ENCODE results near the gene CRTC1.
"Not testable (repeated sequence)": the region's sequence is repeated elsewhere in the genome, so short reads cannot be mapped to it uniquely, and the experiment has no call there.

Gene CRTC1

DNA sequence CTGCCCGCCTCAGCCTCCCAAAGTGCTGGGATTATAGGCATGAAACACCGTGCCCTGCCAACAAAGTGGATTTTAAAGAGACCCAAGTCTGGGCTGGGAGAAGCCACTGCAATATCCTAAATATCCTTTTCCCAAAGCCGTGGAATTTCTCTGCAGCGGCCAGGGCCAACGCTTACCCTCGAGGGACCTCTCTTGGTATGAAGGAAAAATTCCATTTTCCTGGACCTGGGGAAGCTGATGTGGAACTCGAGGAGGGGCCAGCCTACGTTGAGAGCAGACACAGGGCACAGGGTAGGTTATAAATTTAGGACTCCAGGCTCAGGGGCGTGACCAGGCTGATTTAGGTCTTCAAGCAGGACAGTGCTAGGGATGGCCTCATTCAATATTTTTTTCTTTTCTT, 130.6 kb downstream of the CRTC1 start:
- Histone ChIP-seq H2AFZ (ENCODE audit: low read length) (no peak overlapping the region), H3K4me2 (ENCODE audit: insufficient read depth, low read length, poor library complexity, severe bottlenecking) (no peak overlapping the region), H3K4ac (ENCODE audit: low read length) (no peak overlapping the region), H3K36me3 (replicated peaks in 1 of 2; ENCODE audit: control insufficient read depth in 2 of 2, insufficient read depth in 2 of 2, low read length in 2 of 2) (no peaks in the 10 kb centered on the region), H3K23ac (ENCODE audit: low read depth, low read length, poor library complexity) (no peak overlapping the region), H4K91ac (ENCODE audit: low read depth, low read length, poor library complexity) (no peak overlapping the region), H3K79me1 (ENCODE audit: low read depth, low read length) (no peaks in the 10 kb centered on the region), H3K27ac (replicated peaks; ENCODE audit: low read length) (no peak overlapping the region), H4K8ac (ENCODE audit: low read depth, low read length) (no peak overlapping the region), H3K4me3 (ENCODE audit: low read length in 2 of 2) (no peak overlapping the region), H3K18ac (ENCODE audit: low read length) (no peak overlapping the region), H3K27me3 (ENCODE audit: control insufficient read depth in 3 of 3, insufficient read depth in 3 of 3, low read depth in 1 of 3, low read length in 3 of 3) (peaks cover 0 to 29% (median 0%) of the 10 kb centered on the region in 3 experiments), H2BK120ac (ENCODE audit: low read depth, low read length) (no peak overlapping the region), H2BK12ac (ENCODE audit: low read length) (no peak overlapping the region), H3K9ac (ENCODE audit: low read depth, low read length, poor library complexity) (no peak overlapping the region), H3K14ac (ENCODE audit: low read length) (no peak overlapping the region), H3K9me3 (replicated peaks in 1 of 2; ENCODE audit: control insufficient read depth in 2 of 2, insufficient read depth in 1 of 2, low read depth in 1 of 2, low read length in 2 of 2) (no peaks in the 10 kb centered on the region), H2BK15ac (ENCODE audit: low read length) (no peak overlapping the region), H2BK5ac (ENCODE audit: low read length) (no peak overlapping the region), H2AK5ac (ENCODE audit: low read depth, low read length) (no peak overlapping the region), H3K4me1 (ENCODE audit: control insufficient read depth in 2 of 2, insufficient read depth in 1 of 2, low read depth in 1 of 2, low read length in 2 of 2) (no peaks in the 10 kb centered on the region)
- no peak for DNase-seq (ENCODE audit: low spot score)
- no CpG with 5 or more reads among the region's 9 CpGs for WGBS, 2 donors (ENCODE audit: extremely low coverage in 2 of 2, insufficient read length in 2 of 2, insufficient replicate concordance in 1 of 2)

DNA sequence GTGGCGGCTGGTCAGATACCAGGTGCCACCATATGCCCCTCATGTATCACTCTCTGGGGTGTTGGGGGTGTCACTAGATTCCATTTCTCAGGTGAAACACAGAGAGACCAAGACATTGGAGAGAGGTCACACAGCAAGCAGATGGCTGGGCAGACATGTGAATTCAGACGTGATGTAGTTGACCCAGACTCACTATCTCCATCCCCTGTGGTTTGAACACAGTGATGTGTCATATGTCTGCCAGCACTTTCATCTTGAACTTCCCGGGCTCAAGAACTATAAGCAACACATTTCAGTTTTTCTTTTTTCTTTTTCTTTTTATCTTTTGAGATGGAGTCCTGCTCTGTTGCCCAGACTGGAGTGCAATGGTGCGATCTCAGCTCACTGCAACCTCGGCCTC, 132.2 kb downstream of the CRTC1 start:
- DNase-seq (ENCODE audit: low spot score) = no peak
- no peak overlapping the region for H2AFZ ChIP-seq (ENCODE audit: low read length)
- no peak overlapping the region for H2BK5ac ChIP-seq (ENCODE audit: low read length)
- no peak overlapping the region for H3K9ac ChIP-seq (ENCODE audit: low read depth, low read length, poor library complexity)
- H3K9me3 ChIP-seq (replicated peaks in 1 of 2; ENCODE audit: control insufficient read depth in 2 of 2, insufficient read depth in 1 of 2, low read depth in 1 of 2, low read length in 2 of 2) = no peaks in the 10 kb centered on the region
- no peaks in the 10 kb centered on the region for H3K79me1 ChIP-seq (ENCODE audit: low read depth, low read length)
- no peak overlapping the region for H2BK12ac ChIP-seq (ENCODE audit: low read length)
- H3K18ac ChIP-seq (ENCODE audit: low read length) = no peak overlapping the region
- no peak overlapping the region for H2BK120ac ChIP-seq (ENCODE audit: low read depth, low read length)
- H4K8ac ChIP-seq (ENCODE audit: low read depth, low read length) = no peak overlapping the region
- no peak overlapping the region for H3K4ac ChIP-seq (ENCODE audit: low read length)
- no peak overlapping the region for H4K91ac ChIP-seq (ENCODE audit: low read depth, low read length, poor library complexity)
- WGBS, 2 donors (ENCODE audit: extremely low coverage in 2 of 2, insufficient read length in 2 of 2, insufficient replicate concordance in 1 of 2) = no CpG with 5 or more reads among the region's 5 CpGs
- no peak overlapping the region for H2BK15ac ChIP-seq (ENCODE audit: low read length)
- H3K27me3 ChIP-seq (ENCODE audit: control insufficient read depth in 3 of 3, insufficient read depth in 3 of 3, low read depth in 1 of 3, low read length in 3 of 3) = peaks cover 0 to 24% (median 0%) of the 10 kb centered on the region in 3 experiments
- no peak overlapping the region for H3K4me3 ChIP-seq (ENCODE audit: low read length in 2 of 2)
- no peak overlapping the region for H3K4me2 ChIP-seq (ENCODE audit: insufficient read depth, low read length, poor library complexity, severe bottlenecking)
- no peaks in the 10 kb centered on the region for H3K4me1 ChIP-seq (ENCODE audit: control insufficient read depth in 2 of 2, insufficient read depth in 1 of 2, low read depth in 1 of 2, low read length in 2 of 2)
- no peak overlapping the region for H3K14ac ChIP-seq (ENCODE audit: low read length)
- no peak overlapping the region for H3K27ac ChIP-seq (replicated peaks; ENCODE audit: low read length)
- H2AK5ac ChIP-seq (ENCODE audit: low read depth, low read length) = no peak overlapping the region
- H3K36me3 ChIP-seq (replicated peaks in 1 of 2; ENCODE audit: control insufficient read depth in 2 of 2, insufficient read depth in 2 of 2, low read length in 2 of 2) = no peaks in the 10 kb centered on the region
- H3K23ac ChIP-seq (ENCODE audit: low read depth, low read length, poor library complexity) = no peak overlapping the region

- H2BK15ac ChIP-seq (ENCODE audit: low read length); H3K4me3 ChIP-seq (ENCODE audit: low read length in 2 of 2); H4K91ac ChIP-seq (ENCODE audit: low read depth, low read length, poor library complexity); H2AFZ ChIP-seq (ENCODE audit: low read length); H2BK12ac ChIP-seq (ENCODE audit: low read length); H2AK5ac ChIP-seq (ENCODE audit: low read depth, low read length); H3K4me2 ChIP-seq (ENCODE audit: insufficient read depth, low read length, poor library complexity, severe bottlenecking); H3K9ac ChIP-seq (ENCODE audit: low read depth, low read length, poor library complexity); H3K79me1 ChIP-seq (ENCODE audit: low read depth, low read length); H4K8ac ChIP-seq (ENCODE audit: low read depth, low read length); H3K4me1 ChIP-seq (ENCODE audit: control insufficient read depth in 2 of 2, insufficient read depth in 1 of 2, low read depth in 1 of 2, low read length in 2 of 2); H3K14ac ChIP-seq (ENCODE audit: low read length); H3K27ac ChIP-seq (replicated peaks; ENCODE audit: low read length); H3K4ac ChIP-seq (ENCODE audit: low read length); H3K18ac ChIP-seq (ENCODE audit: low read length); H3K23ac ChIP-seq (ENCODE audit: low read depth, low read length, poor library complexity); H3K36me3 ChIP-seq (replicated peaks in 1 of 2; ENCODE audit: control insufficient read depth in 2 of 2, insufficient read depth in 2 of 2, low read length in 2 of 2); H3K9me3 ChIP-seq (replicated peaks in 1 of 2; ENCODE audit: control insufficient read depth in 2 of 2, insufficient read depth in 1 of 2, low read depth in 1 of 2, low read length in 2 of 2); DNase-seq (ENCODE audit: low spot score); H2BK5ac ChIP-seq (ENCODE audit: low read length); H2BK120ac ChIP-seq (ENCODE audit: low read depth, low read length): not testable (repeated sequence)
- peaks cover 0 to 24% (median 0%) of the 10 kb centered on the region in 3 experiments for H3K27me3 ChIP-seq (ENCODE audit: control insufficient read depth in 3 of 3, insufficient read depth in 3 of 3, low read depth in 1 of 3, low read length in 3 of 3)
- no CpG with 5 or more reads among the region's 4 CpGs for WGBS, 2 donors (ENCODE audit: extremely low coverage in 2 of 2, insufficient read length in 2 of 2, insufficient replicate concordance in 1 of 2)
Measured at GRCh38 chr19:18816645-18817044, 133.2 kb downstream of the CRTC1 start.

- H2AK5ac ChIP-seq (ENCODE audit: low read depth, low read length) = no peak overlapping the region
- no peak overlapping the region for H3K4me2 ChIP-seq (ENCODE audit: insufficient read depth, low read length, poor library complexity, severe bottlenecking)
- no peak overlapping the region for H3K4ac ChIP-seq (ENCODE audit: low read length)
- no peaks in the 10 kb centered on the region for H3K9me3 ChIP-seq (replicated peaks in 1 of 2; ENCODE audit: control insufficient read depth in 2 of 2, insufficient read depth in 1 of 2, low read depth in 1 of 2, low read length in 2 of 2)
- no peaks in the 10 kb centered on the region for H3K36me3 ChIP-seq (replicated peaks in 1 of 2; ENCODE audit: control insufficient read depth in 2 of 2, insufficient read depth in 2 of 2, low read length in 2 of 2)
- no peak overlapping the region for H3K14ac ChIP-seq (ENCODE audit: low read length)
- no CpG with 5 or more reads among the region's 9 CpGs for WGBS, 2 donors (ENCODE audit: extremely low coverage in 2 of 2, insufficient read length in 2 of 2, insufficient replicate concordance in 1 of 2)
- H3K4me1 ChIP-seq (ENCODE audit: control insufficient read depth in 2 of 2, insufficient read depth in 1 of 2, low read depth in 1 of 2, low read length in 2 of 2) = no peaks in the 10 kb centered on the region
- no peak overlapping the region for H3K9ac ChIP-seq (ENCODE audit: low read depth, low read length, poor library complexity)
- no peak overlapping the region for H3K4me3 ChIP-seq (ENCODE audit: low read length in 2 of 2)
- H3K79me1 ChIP-seq (ENCODE audit: low read depth, low read length) = no peaks in the 10 kb centered on the region
- no peak overlapping the region for H3K27ac ChIP-seq (replicated peaks; ENCODE audit: low read length)
- H2BK15ac ChIP-seq (ENCODE audit: low read length) = no peak overlapping the region
- no peak overlapping the region for H2BK120ac ChIP-seq (ENCODE audit: low read depth, low read length)
- no peak for DNase-seq (ENCODE audit: low spot score)
- no peak overlapping the region for H4K8ac ChIP-seq (ENCODE audit: low read depth, low read length)
- H3K23ac ChIP-seq (ENCODE audit: low read depth, low read length, poor library complexity) = no peak overlapping the region
- no peak overlapping the region for H2BK5ac ChIP-seq (ENCODE audit: low read length)
- H2AFZ ChIP-seq (ENCODE audit: low read length) = no peak overlapping the region
- no peak overlapping the region for H3K18ac ChIP-seq (ENCODE audit: low read length)
- H3K27me3 ChIP-seq (ENCODE audit: control insufficient read depth in 3 of 3, insufficient read depth in 3 of 3, low read depth in 1 of 3, low read length in 3 of 3) = peaks cover 0 to 17% (median 0%) of the 10 kb centered on the region in 3 experiments
- no peak overlapping the region for H2BK12ac ChIP-seq (ENCODE audit: low read length)
- no peak overlapping the region for H4K91ac ChIP-seq (ENCODE audit: low read depth, low read length, poor library complexity)
Measured at GRCh38 chr19:18817574-18817973, 134.1 kb downstream of the CRTC1 start.
